COLO668 (cell line): ENCODE measurements around the gene ANKMY1.

ENCODE experiments used
- DNase-seq: peaks from one replicate; lab custom pipeline; 2025; ENCODE audit not compliant: unreplicated experiment; lab: John Stamatoyannopoulos, UW

Gene ANKMY1, protein sequence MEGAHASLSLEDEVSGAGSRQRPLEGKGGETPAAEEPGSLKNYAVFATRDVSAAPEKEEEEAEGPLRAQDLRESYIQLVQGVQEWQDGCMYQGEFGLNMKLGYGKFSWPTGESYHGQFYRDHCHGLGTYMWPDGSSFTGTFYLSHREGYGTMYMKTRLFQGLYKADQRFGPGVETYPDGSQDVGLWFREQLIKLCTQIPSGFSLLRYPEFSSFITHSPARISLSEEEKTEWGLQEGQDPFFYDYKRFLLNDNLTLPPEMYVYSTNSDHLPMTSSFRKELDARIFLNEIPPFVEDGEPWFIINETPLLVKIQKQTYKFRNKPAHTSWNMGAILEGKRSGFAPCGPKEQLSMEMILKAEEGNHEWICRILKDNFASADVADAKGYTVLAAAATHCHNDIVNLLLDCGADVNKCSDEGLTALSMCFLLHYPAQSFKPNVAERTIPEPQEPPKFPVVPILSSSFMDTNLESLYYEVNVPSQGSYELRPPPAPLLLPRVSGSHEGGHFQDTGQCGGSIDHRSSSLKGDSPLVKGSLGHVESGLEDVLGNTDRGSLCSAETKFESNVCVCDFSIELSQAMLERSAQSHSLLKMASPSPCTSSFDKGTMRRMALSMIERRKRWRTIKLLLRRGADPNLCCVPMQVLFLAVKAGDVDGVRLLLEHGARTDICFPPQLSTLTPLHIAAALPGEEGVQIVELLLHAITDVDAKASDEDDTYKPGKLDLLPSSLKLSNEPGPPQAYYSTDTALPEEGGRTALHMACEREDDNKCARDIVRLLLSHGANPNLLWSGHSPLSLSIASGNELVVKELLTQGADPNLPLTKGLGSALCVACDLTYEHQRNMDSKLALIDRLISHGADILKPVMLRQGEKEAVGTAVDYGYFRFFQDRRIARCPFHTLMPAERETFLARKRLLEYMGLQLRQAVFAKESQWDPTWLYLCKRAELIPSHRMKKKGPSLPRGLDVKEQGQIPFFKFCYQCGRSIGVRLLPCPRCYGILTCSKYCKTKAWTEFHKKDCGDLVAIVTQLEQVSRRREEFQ

DNA sequence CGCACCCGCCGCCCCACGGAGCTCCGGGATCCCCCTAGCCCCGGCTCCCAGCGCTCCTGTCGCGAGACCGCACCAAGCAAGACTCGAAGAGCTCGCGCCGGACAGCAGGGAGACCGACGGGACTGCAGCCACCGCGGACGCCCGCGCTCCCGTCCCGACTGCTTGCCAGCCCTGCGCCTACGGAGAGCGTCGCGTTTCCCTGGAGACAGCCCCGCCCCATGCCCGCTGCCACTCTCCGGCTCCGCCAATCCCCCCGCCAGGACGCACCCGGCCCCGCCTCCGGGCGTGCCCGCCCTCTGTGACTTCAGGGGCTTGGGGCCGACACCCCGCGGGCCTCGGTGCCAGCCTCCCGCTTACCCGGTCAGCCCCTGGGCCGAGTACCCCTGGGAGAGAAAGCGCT, at the start of gene ANKMY1:
ANKMY1 (minus strand) TSS at position 181 of the 400 bp plus-strand sequence. CDS start 653 bp downstream, outside the sequence.
- DNase-seq, result peak; percentile 52

DNA sequence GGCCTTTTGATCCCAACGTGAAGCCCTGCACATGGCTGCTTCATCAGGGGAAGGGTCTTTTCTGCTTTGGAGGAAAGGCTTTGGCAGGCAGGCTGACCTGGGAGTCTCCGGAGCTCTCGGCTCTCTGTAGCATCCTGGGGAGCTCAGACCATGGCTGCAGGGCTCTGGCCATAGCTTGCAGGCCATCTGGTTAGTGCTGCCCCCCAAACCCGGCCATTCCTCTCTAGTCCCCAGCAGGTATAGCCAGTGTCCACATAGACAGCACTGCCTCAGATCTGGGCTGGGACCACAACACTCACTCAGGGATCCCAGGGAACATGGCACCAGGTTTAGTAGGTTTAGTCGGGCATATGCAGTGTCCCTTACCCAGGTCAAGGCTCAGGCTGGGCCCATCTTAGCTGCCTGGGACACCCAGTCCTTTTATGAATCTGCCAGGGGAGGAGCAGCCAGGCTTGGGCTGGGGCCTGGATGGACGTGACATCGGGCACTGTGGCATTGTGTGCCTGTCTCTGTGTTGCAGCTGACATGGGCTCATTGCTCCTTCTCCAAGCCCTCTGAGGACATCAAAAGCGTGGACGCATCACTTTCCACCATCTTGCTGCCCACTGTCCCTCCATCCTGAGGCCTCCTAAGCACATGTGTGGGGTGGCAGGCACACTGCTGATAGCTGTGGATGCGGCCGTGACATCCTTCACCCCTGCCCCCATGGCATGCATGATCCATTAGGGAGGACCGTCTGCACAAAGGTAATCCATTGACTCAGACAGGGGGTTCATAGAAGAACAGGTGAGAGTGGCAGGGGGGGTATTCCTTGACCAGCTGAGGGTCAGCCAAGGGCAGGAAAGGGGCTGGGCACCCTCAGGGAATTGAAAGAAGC, 48.3 kb upstream of the ANKMY1 start:
- no peak for DNase-seq

DNA sequence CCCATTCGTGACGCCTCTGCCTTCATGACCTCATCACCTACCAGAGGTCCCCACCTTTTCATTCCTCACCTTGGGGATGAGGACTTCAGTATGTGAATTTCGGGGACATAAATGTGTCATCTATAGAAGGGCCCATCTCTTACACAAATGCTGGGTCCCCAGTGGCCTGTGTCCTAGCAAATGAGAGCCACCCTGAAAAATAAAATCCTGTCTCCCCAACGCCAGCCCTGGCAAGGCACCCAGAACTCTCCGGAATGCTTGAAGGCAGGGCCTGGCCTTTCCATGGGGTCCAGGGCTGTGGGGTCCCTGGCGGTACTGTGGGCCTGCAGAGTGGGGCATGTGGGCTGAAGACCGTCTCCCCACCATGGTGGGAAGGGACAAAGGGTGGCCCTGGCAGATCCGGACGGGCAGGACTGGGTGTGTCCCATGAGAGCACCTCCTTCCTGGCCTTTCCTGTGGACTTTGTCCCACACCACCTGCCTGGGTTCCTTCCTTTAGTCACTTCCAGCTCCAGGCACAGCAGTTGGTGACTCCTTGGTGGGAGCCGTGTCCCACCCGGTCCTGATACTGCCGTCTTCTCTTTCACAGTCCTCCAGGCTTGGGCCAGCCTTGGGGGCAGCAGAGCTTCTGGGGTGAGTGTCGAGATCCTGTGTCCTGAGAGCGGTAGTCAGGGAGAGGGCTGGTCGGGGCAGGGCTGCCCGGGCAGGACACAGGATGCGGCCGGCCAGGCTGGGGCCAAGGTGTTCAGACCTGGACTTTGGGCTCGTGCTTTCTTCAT, 47.3 kb upstream of the ANKMY1 start:
- DNase-seq, result peak; percentile 62

DNA sequence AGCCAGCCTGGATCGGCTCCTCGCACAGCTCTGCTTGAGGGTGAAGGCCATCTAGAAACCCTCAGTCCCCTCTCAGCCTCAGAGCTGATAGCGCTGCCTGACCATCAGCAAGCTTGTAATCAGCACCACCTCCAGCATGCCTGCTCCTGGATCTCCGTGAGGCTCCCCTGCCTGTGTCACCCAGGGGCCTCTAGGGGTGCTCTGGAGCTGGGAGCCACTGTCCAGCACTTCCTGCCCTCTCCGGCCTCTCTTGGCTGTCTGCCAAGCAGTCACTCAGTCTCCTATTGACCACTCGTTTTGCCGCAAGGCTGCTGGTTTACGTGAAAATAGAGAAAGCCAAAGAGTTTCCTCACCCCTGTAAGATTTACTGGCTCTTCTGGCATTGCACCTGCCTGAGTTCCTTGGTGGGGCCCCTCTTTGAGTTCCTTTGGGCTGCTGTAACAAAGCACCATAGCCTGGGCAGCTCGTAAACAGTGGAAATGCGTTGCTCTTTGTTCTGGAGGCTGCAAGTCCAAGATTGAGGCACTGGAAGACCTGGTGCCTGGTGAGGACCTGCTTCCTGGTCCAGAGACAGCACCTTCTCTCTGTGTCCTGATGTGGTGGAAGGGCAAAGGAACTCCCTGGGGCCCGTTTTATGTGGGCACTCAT, 46.6 kb upstream of the ANKMY1 start:
- DNase-seq, result peak; percentile 80

DNA sequence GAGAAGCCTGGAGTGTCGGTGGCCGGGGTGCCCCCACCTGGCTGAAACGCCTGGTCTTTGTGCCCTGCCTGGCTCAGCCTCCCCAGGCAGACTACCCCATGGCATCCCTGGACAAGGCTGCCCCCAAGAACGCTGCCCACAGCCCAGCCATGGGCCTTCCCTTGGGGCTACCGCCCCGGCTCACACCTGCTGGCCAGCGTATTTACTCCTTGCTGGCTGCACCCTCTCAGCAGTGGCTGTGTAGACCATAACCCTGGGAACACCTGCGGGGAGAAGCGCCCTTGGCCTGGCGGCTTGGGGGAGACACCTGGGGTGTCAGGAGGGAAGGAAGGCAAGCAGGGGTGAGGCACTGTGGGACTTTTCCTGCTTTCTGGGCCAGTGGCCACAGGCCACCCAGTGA, 46.1 kb upstream of the ANKMY1 start:
- DNase-seq, result no peak

DNA sequence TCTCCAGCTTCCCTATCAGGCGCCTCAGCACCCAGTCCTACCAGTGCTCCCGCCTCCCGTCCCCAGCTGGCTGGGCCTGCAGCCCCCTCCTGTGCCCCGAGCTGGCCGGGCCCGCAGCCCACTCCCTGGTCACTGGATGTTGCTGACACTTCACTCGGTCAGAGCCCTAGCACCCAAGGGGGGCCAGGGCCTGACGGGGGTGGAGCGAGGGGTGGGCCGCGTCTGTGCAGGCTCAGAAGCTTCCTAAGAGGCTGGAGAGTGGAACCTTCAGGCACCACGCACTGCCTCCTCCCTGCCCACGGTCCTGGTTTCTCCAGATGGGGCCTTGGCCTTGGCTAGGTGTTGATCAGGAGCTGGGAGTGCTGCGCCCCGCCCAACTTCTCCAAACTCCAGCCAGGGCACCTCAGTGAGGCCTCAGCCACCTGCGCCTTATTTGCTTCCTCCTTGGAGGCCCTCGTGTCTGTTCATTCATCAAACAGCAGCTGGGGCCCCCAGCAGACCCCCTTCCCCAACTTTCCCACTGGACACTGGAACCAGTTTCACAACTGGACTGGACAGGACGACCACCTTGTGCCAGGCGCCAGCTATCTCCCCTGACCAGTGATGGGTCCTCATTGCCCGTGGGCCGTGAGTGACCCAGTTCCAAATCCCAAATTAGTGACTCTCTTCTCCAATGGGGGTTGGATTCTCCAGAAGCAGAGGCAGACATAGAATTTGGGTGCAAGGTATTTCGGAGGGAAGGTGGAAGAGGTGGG, 45.5 kb upstream of the ANKMY1 start:
- no peak for DNase-seq

DNA sequence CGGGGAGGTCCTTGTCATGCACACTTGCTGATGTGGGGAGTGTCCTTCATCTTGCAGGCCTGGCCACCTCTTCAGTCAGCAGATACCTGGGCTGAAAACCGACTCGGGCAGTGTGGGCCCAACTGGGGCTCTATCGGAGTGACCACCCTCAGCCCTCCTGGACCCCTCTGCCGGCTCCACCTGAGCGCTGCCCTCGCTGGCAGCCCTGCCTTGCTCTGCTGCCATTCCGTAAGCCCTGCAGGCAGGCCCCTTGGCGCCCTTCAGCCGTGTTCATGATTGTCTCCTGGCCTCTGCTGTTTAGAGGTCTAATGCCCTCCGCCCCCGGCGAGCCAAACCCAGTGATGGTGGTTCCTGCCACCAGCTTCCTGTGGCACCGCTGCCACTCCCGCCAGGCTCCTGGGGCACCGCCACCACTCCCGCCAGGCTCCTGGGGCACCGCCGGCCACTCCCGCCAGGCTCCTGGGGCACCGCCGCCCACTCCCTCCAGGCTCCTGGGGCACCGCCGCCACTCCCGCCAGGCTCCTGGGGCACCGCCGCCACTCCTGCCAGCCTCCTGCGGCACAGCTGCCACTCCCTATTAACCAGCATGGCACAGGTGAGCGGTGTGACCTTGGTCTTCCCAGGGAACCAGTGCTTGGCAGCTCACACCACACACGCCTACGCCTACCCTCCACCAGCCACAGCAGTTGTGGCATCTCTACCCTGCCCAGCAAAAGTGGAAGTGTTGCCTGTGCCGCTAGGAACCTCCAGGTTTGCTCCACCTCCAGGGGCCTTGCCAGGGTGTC, 44.7 kb upstream of the ANKMY1 start:
- DNase-seq, result no peak

DNA sequence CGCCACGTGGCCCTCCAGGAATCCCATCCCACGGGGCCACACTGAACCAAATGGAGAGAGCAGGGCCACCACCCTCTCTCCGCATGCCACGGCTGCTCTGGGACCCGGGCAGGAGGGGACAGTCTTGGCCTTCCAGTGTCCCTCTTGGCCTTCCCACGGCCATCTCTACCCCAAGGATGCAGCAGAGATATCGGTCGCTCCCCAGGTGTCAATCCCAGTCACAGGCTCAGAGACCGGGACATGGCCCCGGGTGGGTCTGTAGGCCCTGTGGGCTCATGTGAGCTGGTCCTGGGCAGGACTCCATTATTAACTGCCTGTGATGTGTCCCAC, 44.0 kb upstream of the ANKMY1 start:
- DNase-seq, result no peak

DNA sequence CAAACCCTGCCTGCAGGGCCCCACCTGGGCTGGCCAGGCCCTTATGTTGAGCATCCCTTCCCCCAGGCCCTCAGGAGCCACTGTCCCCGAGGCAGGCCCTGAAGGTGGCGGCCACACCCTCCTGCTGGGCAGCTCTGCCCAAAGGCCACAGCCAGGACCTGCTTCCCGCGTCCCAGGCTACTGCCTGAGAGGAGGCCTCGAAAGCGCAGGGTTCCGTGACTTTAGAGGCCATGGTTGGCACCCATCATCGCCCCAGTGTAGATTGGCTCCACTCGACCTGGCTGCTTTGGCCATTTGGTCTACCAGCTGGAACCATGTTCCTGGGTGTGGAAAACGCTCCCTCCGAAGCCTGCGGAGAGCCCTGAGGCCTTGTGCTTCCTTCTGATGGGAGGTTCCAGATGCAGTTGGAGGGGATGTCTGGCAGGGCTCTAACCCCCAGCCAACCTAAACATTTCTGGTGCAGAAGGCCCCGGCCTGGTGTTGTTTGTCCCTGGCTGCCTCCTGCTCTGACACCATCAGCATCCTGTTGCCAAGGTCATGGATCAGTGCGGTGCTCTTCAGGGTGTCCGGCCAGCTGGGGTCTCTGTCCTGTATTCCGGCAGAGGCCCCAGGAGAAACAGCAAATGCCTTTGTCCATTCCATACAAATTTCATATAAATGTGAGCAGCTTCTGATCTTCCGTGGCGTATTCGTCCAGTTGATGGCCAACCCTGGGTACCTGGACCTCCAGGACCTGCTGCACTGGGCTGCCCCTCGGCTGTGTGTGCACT, 43.5 kb upstream of the ANKMY1 start:
- DNase-seq, result no peak

DNA sequence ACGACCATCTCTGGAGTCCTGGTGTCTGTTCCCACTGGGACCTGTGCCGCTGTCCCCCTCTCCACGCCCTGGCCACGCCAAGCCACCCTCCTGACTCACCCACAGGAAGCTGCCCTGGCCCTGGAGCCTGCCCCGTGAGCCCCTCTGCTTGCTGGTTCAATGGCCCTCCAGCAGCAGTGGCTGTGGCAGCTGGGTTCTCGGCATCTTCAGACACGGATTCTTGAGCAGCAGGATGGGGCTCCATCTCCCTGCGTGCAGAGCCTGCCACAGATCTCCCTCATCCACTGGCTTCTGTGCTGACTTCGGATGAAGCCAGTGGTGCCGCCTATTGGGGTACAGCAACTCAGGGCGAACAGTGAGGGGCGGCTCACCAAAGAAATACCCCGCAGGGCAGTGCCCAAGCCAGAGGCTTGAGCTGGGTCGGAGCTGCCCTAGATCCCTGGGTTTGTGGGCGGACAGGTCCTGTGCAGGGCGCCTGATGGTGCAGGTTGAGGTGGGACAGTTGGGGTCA, 42.7 kb upstream of the ANKMY1 start:
- DNase-seq, result no peak

DNA sequence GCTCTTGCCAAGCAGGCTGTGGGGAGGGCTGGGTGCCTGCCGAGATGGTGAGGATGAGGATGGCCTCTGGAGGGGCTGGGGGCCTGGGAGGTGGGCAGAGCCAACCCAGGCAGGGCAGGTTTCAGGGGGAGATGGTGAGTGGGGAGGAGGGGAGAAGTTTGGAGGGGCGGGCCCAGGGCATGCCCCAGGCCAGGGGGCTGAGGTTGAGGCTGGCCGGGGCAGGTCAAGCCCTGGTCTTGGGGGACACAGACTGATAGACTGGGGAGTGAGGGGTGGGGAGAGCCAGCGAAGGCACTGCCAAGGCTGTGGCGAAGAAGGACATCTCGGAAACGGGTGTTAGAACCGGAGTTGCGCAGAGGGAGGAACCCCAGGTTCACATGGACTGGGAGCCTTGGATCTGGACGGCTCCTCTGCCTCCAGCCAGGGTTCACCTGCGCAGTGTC, 41.4 kb upstream of the ANKMY1 start:
- no peak for DNase-seq

DNA sequence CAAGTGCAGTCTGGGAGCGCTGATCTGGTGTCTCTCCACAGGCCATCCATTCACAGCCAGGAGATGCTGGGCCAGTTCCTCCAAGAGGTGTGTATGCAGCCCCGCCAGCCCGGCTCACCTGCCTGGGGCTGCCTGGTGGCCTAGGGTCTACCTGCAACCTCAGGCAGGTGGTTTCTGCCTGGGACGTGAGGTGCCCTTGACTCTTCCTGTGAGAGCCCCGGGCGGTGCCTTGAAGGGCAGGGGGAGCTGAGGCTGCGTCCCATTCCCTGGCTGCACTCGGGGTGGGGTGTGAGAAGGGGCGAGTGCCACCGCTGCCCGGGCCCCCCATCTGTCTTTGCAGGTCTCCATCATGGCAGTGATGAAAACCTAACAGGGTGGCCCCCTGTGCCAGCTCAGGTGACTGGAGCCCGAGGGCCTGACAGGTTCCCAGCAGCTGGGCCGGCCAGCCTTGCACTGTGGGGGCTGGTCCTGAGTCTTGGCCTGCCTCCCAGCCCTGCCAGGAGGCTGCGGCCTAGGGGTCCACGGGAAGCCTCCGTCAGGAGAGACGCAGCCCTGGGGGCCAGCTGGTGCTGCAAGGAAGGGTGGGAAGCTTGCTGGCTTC, 40.6 kb upstream of the ANKMY1 start:
- no peak for DNase-seq

DNA sequence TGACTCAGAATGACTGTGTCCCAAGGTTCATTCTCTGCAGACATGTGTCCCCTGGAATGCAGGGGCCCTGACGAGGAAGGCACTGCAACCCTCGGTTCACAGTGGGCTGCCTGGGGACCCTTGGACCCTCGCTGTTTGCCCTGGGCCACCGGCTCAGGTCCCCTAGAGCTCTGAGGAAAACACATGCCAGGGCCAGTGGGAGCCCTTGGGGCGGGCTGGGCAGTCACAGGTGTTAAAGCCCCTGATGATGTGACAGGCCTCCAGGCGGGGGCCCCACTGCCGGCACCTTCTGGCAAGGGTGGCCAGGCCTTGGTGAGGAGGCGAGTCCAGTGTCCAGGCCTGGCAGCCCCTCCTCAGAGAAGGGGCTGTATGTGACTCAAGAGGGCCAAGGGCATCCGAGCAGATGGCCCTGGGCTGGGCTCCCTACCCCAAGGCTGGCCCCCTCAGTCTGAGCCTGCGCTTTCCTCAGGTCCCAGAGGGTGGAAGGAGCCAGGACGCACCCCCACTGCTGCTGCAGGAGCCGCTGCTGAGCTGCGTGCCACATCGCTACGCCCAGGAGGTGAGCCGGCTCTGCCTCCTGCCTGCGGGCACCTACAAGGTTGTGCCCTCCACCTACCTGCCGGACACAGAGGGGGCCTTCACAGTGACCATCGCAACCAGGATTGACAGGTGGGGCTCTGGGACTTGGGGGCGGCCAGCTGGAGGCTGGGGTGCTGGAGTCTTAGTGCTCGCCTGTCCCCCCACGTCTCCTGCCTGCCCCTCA, 39.8 kb upstream of the ANKMY1 start:
- no peak for DNase-seq

DNA sequence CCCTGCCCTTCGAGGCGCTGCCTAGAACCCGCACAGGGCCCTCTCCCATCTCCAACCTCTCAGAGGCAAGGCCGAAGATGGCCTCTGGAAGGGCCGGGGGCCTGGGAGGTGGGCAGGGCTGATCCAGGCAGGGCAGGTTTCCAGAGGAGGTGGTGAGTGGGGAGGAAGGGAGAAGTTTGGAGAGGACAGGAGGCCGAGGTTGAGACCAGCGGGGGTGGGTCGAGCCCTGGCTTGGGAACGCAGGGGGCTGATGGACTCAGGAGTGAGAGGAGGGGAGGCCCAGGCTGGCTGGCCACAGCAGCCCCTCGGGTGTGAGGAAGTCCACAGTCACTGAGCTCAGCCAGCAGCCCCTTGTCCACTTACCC, 39.2 kb upstream of the ANKMY1 start:
- no peak for DNase-seq

DNA sequence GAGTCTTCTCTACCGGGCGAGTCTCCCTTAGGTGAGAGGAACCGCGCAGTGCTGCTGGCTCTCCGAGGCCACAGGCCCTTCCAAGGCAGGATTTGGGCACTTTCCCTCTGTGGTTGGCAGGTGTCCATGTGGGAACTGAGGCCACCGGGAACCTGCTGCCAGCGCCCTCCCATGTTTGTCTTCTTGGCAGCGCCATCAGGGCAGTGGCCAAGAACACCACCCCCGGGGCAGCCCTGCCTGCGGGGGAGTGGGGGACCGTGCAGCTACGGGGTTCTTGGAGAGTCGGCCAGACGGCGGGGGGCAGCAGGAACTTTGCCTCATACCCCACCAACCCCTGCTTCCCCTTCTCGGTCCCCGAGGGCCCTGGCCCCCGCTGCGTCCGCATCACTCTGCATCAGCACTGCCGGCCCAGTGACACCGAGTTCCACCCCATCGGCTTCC, 38.7 kb upstream of the ANKMY1 start:
- no peak for DNase-seq

DNA sequence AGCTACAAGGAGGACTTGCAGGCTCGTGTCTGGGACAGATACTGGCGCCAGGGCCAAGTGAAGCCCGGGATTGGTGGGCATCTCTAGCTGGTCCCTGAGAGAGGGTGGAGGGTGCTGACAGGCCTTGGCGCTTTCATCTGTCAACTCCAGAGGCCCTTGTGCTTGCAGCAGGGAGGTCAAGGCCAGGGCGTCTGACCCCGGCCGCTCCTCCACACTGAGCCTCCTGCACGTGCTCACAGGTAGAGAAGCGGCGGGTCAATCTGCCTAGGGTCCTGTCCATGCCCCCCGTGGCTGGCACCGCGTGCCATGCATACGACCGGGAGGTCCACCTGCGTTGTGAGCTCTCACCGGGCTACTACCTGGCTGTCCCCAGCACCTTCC, 38.3 kb upstream of the ANKMY1 start:
- no peak for DNase-seq
